ENCODE results near the gene CNTNAP2.

DNA sequence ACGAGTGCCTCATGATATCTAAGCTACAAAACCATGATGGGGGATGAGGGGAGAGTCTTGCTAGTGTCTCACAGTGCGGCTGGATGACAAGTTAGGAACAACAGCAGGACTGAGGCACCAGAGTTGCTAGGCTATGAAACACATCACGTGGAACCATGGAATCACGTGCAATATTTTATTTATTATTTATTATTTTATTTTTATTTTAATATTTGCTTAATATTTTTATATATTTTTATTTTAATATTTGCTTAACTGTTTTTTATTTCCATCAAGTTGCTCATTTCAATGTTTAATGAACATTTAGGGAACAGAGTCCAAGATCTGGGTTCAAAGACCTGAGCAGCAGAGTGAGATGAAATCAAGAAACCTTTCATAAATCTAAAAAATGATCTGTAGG lies 614.6 kb downstream of the CNTNAP2 start:
- TF ChIP-seq KAT7 (CRISPR knock-in tag; IDR thresholded peaks at IDR 0.05; ENCODE audit: borderline replicate concordance) (no peak), ARID3B (CRISPR knock-in tag; IDR thresholded peaks at IDR 0.05; ENCODE audit: borderline replicate concordance) (no peak), DPF2 (IDR thresholded peaks at IDR 0.05) (no peak), ATF6 (CRISPR knock-in tag; IDR thresholded peaks at IDR 0.05) (no peak), MYC (IDR thresholded peaks at IDR 0.05; ENCODE audit: low read depth, low read length) (no peak), MYC (CRISPR knock-in tag; IDR thresholded peaks at IDR 0.05; ENCODE audit: borderline replicate concordance, low read depth) (no peak), SMARCA4 (IDR thresholded peaks at IDR 0.05) (no peak), CTCF (IDR thresholded peaks at IDR 0.05 in 2 of 3, conservative IDR thresholded peaks at IDR 0.05 in 1 of 3; ENCODE audit: insufficient read depth in 2 of 3, low read depth in 1 of 3, low read length in 3 of 3) (no peak), POU5F1 (IDR thresholded peaks at IDR 0.05; ENCODE audit: borderline replicate concordance, low read depth, low read length, partially characterized antibody) (no peak), POLR3G (IDR thresholded peaks at IDR 0.05; ENCODE audit: extremely low read depth, insufficient read length, insufficient replicate concordance) (no peak), FOXM1 (IDR thresholded peaks at IDR 0.05; ENCODE audit: low read depth) (no peak), FOXM1 (CRISPR knock-in tag; IDR thresholded peaks at IDR 0.05; ENCODE audit: low read depth) (no peak), ZNF830 (CRISPR knock-in tag; IDR thresholded peaks at IDR 0.05) (no peak), CREB3L1 (IDR thresholded peaks at IDR 0.05; ENCODE audit: borderline replicate concordance, low read depth) (no peak), NR3C1 (CRISPR knock-in tag; IDR thresholded peaks at IDR 0.05) (no peak)
